Left colon (tissue), 2 donors: ENCODE results near the gene RNF157. TPM values are rescaled to one million over a fixed set of nuclear protein-coding genes. Genes with fewer than 3 reads are reported as not detected.
"Not testable (repeated sequence)": the region's sequence is repeated elsewhere in the genome, so short reads cannot be mapped to it uniquely, and the experiment has no call there.

Experiments used
- ATAC-seq: fragments of 200-7000 bp; cut with Tn5 transposase; one replicate; pipeline ENCODE4 v1.9.1; 2020; ENCODE audit warnings: mild to moderate bottlenecking, moderate library complexity
- DNase-seq, 2 donors: peaks; one replicate each; pipeline ENCODE4 v3.0.0-alpha.2; 2020
- intact Hi-C, 2 donors: fragments of 100-400 bp; cut with DNase I in 1 of 2; cut with micrococcal nuclease in 1 of 2; formaldehyde crosslinking; loops; one replicate each; pipeline versions ENCODE4 v1.11.2 to v1.14.0; 2022; cut with DNase I, micrococcal nuclease
- total RNA-seq, 2 donors: library from RNA; stranded (reverse); fragmentation: NEBNext Ultra II Directional; extraction: Animal tissue kit (Norgen Biotek cat#: 25700); gene quantifications; one replicate each; pipeline ENCODE4 v1.2.1, GENCODE V29; 2021
- donor health status: DM: no; HTN: no; CAD: no.
- donor health status: DM: yes; HTN: yes; CAD: no.

RNF157 gene
- total RNA-seq, 2 donors from 2014 or later, result 23.6 to 89.3 TPM

DNA sequence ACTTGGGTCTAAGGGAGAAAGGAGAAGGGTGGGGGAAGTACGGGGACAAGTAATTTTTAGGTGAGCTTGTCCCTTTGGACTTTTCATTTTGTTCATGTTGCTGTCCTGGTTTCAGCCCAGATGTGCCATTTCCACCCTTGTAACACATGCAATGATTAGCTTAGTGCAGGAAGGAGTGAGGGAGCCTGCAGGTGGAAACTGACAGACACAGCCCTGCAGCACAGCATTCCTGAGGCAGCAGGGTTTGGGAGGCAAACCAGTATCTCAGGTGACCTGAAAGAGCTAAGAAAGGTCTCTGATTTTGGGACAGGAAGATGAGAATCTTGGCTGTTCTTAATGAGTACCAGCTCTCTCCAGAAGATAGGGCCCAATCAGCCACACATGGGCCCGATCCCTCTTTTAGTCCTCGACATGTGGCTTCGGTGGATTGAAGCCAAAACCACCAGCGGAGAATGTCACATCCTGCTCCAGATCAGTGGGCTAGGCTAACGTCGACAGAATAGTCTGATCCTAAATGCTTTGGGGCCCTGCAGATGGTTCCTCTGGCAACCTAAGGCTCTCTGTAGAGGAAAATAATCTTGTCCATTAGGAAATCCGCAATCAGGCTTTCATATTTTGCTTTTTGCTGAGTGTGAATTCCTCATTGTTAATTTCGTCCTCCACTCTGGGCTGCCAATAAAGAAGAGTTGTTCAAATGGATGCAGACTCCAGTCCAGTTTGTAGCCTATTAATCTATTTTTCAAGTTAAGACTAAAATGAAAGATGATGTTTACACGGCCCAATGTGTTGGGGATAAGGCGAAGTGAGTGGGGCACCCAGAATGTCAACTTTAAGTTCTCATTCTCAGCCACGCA lies 3.8 kb upstream of the RNF157 start:
- no peak for DNase-seq
- no peak for ATAC-seq
- intact Hi-C loops, result no loop called here

DNA sequence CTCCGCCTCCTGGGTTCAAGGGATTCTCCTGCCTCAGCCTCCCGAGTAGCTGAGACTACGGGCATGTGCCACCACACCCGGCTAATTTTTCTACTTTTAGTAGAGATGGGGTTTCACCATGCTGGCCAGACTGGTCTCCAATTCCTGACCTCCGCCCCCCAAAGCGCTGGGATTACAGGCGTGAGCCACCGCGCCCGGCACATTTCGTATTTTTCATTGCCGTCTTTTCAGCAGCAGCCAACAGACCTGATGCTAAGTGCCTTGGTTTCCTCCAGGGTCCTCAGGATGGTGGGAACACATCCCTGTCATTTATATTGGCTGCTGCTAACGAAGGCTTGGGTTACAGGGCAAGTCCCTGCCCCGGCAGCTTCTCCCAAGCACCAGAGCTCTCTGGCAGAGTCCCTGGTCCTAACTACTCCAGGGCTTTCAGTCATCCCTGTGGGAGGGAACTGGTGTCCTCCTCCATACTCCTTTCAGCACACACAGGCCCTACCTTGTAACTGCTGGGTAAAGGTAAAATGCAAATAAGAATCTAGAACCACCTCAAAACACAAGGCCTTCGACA lies 1.5 kb upstream of the RNF157 start:
- ATAC-seq, result no peak

DNA sequence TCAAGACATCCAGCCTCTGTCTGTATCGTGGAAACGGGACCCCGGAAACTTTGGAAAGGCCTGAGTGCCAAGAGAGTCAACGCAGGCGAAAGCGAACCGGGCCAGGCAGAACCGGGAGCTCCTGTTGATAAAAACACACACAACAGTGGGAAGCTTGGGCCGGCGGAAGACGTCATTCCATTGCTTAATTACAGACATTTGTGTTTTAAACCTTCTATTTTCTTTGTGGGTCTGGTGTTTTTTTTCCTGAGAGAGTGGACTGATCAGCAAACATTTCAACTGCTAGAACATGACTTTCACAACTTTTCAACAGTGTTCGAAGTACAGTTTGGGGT lies 878 bp upstream of the RNF157 start:
- ATAC-seq (no peak), DNase-seq (no peak)
- intact Hi-C loops, result no loop called here

More for the DNA sequence above, 1.5 kb upstream of the RNF157 start:
- intact Hi-C loops, result no loop called here
- no peak for DNase-seq

DNA sequence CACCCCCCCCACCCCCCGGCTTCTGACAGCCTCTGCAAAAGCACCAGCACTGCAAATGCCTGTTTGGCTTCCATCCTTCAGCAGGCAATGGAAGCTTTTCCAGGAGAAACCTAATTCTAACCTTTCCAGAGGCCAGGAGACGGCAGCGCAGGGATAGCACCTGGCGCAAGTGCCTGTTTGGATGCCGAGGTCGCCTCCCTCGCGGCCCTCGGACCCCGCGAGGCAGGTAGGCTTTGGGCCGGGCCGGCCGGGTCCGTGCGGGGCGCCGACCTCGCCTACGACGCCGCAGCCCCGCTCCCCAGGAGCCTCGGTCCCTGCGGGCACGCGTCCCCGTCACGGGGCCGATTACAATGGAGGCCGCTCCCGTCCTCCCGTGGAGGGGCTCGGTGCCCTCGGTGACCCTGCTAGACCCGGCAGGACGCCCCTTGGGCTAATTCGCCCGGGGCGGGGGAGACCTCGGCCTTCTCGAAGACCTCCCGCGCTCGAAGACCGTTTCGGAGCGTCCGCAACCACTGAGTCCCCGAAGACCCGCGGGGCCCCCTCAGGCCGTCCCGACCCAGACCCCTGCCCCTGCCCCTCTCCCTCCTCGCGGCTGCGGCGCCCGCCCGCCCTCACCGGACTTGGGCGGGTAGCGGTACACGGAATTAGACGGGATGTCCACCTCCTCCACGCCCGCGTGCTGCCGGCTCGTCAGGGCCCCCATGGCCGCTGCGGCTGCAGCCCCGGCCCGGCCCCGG lies 587 bp downstream of the RNF157 start:
- DNase-seq, result no peak
- intact Hi-C loops, result no loop called here
- ATAC-seq, result peak; percentile 17

DNA sequence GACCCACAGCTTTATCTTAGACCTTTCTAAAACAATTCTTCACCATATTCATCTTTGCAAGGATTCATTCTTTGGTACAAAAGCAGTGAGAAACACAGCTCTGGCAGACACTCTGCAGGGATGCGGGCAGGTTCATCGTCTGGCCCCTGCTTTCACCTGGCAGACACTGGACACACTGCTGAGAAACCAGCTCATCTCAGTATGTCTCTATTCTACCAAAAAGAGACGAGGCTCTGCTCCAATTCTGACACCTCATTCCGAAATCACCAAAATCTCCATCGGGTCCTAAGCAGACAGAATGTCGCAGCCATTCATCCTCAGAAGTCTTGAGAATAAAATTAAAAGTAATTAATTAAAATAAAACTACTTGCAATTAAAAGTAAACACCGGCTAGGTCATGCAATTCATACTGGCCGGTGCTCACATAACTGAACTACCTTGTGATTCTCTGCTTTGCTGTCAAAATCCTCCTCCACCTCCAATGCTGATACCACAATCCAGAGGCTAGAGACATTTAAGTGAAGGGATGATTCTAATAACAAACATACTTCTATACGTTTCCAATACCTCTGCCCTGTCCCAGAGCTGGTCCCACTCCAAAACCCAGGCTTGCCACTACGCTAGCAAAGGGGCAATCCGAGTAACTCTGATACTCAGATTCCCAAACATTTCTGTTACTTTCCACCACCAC lies 1.3 kb downstream of the RNF157 start:
- DNase-seq (no peak), ATAC-seq (no peak)
- intact Hi-C loops, result no loop called here

DNA sequence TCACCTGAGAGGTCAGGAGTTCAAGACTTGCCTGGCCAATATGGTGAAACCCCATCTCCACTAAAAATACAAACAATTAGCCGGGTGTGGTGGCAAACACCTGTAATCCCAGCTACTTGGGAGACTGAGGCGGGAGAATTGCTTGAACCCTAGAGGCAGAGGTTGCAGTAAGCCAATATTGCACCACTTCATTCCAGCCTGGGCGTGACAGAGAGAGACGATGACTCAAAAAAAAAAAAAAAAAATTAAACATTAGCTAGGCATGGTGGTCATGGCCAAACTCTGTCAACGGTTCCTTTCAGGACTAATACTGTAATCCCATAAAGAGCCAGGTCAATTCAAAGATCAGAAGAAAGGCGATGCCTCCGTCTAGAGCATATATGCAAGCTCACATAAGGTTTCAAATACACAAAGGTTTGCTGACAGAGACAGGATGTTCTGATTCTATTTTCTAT lies 2.4 kb downstream of the RNF157 start:
- intact Hi-C loops, result no loop called here
- peak; percentile 68 for ATAC-seq
- DNase-seq, result peak in 1 of 2 donors; percentile 69

DNA sequence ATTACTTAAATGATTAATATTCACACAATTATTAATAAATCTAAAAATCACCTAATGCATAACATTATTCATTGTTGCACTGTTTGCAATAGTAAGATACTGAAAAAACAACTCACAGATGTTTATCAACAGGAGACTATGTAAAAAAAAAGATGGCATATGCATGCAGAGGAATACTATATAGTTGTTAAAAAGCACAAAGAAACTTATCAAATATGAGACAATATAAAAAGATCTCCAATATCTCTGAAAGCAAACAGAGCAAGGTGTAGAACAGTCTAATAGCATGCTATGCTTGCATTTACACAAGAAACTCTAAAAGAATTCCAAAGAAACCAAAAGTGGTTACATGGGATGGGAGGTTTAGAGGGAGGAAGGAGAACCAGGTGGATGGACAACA lies 3.7 kb downstream of the RNF157 start:
- no peak for DNase-seq
- intact Hi-C loops, result no loop called here

DNA sequence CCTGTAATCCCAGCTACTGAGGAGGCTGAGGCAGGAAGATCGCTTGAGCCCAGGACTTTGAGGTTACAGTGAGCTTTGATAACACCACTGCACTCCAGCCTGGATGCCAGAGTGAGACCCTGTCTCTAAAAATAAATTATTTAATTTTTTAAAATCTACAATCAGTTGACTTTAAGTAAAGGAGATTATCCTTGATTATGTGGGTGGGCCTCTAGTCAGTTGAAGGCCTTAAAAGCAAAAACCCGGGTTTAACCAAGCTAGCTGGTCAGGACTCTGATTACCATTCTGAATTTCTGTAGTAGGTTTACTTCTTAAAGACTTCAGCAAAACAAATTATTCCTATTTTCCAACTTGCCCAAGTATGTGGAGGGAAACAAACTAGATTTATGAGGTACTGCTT lies 4.4 kb downstream of the RNF157 start:
- ATAC-seq (no peak), DNase-seq (no peak)
- intact Hi-C loops, result no loop called here

More for the DNA sequence above, 3.7 kb downstream of the RNF157 start:
- ATAC-seq, result no peak

DNA sequence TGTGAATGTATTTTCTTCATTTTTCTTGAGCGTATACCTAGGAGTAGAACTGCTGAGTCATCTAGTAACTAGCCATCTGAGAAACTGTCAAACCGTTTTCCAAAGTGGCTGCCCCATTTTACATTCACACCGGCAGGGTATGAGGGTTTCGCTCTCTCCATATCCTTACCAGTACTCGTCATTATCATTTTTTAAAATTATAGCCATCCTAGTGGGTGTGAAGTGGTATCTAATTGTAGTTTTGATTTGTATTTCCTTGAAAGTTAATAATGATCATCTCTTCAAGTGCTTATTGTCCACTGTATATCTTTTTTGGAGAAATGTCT lies 6.0 kb downstream of the RNF157 start:
- intact Hi-C loops, result no loop called here
- no peak for ATAC-seq
- DNase-seq, result no peak

DNA sequence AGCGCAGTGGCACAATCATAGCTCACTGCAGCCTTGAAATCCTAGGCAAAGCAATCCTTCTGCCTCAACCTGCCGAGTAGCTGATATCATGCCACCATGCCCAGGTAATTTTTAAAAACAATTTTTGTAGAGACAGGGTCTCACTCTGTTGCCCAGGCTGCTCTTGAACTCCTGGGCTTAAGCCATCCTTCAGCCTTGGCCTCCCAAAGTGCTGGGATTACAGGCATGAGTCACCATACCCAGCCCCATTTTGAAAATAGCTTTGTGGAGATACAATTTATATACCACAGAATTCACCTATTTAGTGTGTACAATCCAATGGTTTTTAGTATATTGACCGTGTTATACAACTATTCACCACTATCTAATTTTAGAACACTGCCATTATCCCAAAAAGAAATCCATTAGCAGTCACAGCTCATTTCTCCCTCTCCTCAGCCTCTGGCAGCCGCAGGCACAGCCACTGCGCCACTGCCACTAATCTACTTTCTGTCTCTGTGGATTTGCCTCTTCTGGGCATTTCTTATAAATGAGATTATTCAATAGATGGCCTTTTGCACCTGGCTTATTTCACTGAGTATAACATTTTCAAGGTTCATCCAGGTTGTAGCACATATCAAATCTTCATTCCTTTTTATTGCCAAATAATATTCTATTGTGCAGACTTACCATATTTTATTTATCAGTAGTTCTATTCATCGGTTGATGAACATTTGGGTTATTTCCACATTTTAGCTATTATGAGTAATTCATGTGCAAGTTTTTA lies 6.5 kb downstream of the RNF157 start:
- DNase-seq (no peak), ATAC-seq (no peak)
- intact Hi-C loops, result no loop called here

DNA sequence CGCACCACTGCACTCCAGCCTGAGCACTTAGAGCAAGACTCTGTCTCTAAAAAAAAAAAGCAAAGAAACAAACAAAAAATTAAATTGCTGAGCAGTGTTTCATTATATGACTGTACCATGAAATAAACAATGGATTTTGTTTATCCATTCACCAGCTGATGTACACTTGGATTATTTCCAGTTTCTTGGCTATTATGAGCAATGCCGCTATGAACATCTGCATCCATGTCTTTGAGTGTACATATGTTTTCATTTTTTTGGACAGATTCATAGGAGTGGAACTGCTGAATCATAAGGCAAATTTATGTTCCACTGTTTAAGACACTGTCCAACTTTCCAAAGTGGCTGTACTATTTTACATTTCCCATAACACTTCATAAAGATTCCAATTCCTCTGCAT lies 8.0 kb downstream of the RNF157 start:
- ATAC-seq, result no peak
- no peak for DNase-seq
- intact Hi-C loops, result no loop called here

DNA sequence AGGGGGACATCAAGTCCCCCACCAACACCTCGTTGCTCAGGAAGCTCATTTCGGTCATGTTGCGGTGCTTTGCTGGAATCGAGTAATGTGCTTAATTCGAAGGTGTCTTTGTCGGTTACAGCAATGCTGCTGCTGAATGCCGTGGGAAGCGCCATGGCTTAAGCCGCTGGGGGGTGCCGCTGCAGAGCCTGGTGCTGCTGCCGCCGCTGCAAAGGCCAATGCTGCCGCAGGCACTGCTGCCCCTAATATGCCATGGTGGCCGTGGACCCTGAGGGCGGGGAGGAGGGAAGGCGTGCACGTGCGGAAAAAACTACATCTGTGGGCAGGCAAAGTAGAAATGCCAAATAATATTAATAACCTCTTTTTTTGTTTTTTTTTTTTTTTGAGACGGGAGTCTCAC lies 13.5 kb downstream of the RNF157 start:
- ATAC-seq, intact Hi-C loops, DNase-seq: not testable (repeated sequence)

DNA sequence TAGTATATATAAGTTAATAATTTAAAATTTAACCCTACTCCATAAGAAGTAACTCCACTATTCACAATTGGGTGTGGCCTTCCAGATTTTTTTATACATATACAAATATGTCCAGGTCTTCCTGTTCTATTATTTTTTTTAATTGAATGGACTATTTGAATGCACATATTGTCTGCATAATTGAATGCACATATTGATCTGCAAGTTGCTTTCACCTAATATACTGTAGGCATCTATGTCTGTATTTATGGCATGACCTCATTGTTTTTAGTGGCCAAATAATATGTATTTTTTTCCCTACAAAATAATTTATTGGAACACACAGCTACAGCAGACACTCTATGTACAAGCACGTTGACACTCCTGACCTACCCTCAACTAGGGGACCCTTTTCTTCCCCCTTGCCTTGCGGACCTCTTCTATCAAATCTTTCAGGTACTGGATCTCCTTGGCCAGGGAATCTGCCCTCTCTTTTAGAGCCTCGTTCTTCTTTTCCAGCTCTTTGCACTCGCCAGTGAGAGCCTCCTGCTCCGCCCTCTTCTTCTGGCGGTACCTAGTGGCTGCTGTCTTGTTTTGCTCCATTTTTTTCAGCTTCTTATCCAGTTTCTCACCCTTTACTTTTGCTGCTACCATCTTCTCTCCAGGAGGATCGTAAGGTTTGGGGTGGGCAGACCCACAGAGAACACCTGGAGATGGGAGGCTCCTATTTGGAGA lies 14.8 kb downstream of the RNF157 start:
- DNase-seq, intact Hi-C loops, ATAC-seq: not testable (repeated sequence)

DNA sequence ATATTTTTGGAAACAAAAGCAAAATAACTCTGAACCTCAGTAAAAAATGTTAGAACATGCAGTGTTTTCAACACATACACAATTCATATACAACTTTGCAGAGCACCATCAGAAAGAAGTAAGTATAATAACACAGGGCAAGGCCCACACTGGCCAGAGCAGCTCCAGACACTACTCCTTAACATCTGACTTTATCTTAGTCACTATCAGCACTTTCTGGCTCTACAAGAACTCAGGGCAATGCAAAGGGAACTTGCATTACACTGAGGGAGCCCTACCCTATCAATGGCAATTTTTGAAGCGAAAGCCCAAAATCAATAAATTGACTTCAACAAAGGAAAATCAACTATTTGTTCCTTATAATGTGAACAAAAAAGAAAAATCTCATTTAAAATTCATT lies 16.5 kb downstream of the RNF157 start:
- no peak for DNase-seq
- ATAC-seq, result no peak
- intact Hi-C loops, result no loop called here

DNA sequence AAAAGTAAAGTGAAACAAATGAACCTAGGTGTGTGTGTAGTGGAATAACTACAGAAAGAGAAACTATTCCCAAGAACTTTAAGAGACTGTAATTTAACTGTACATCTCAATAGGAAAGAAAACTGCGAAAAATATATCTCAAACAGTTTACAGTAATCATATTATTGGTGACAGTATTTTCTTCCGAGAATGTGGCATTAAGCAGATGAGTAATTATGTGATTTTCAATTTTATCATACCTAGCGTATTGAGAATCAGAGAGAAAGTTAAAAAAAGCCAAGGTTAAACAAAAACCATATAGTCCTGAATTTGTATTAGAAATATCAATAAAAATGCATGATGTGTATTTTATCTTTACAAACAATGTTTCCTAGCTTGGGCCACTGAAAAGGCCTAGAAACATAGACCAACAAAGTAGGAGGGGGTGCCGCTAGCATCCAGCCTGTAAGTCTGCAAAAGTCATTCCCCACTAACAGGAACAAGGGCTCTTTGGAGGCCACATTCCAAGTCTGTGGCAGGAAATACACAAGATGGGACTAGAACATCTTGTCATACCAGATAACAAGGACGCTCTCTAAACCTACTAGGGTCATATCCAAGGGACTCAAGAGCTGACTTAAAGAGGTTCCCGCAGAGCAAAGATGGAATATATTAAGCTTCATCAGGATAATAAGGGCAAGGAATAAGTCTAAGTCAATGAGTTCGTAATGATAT lies 20.5 kb downstream of the RNF157 start:
- intact Hi-C loops, result no loop called here
- ATAC-seq, result no peak
- no peak for DNase-seq

DNA sequence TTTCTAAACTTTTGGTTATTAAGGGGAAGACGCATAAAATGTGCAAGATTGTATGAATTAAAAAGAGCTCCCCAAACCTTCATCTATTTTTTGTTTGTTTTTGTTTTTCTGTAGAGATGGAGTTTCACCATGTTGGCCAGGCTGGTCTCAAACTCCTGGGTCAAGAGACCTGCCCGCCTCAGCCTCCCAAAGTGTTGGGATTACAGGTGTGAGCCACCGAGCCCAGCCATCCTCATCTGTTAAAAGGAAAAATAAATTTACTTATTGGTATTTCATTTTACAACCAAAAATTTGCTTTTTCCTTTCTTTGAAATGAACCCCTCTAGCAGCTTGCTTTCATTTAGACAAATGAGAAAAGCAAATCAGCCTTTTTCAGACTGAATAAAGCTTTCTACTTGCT lies 23.2 kb downstream of the RNF157 start:
- no peak for ATAC-seq
- DNase-seq, result no peak
- intact Hi-C loops, result no loop called here

DNA sequence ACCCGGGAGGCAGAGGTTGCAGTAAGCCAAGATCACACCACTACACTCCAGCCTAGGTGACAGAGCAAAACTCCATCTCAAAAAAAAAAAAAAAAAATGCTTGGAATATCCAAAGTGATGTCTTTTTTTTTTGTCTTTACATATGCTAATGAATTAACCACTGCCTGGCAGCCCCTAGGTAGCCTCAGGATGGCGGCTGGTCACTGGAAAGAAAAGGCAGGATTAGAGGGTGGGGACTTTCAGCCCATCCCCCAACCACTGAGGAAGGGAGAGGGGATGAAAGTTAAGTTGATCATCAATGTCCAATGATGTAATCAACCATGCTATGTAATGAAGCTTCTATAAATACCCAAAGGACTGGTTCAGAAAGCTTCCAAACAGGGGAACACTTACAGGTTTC lies 26.8 kb downstream of the RNF157 start:
- DNase-seq, result no peak
- no peak for ATAC-seq
- intact Hi-C loops, result no loop called here

DNA sequence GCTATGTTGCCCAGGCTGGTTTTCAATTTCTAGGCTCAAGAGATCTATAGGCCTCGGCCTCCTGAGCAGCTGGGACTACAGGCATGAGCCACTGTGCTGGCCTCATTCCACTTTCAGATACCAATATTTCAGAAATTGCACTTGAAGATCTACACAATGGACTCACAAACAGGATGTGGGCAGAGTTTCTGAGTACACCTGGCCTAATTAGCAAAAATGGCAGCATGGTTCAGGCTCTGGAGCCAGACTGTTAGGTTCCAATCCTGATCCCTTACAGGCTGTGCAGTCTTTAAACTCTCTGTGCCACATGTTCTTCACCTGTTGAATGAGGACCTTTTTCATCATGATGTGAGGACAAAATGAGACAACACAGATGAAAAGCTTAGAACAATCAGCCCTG lies 32.2 kb downstream of the RNF157 start:
- ATAC-seq (no peak), DNase-seq (no peak)

More for the DNA sequence above, 32.2 kb downstream of the RNF157 start:
- intact Hi-C loops, result no loop called here
